HepG2 (cell line): ENCODE results near the gene MTFR1L. TPM values are rescaled to one million over a fixed set of nuclear protein-coding genes. Genes with fewer than 3 reads are reported as not detected.

ENCODE experiments used
- CHD2 ChIP-seq: IDR thresholded peaks from 2 replicates; pipeline ENCODE4 v1.6.1; 2011; ENCODE audit warnings: low read depth, low read length, improper control_type of control experiment
- DPF2 ChIP-seq: sonication (generic); formaldehyde crosslinking; IDR thresholded peaks from 2 replicates; pipeline ENCODE4 v1.4.0; 2020; ENCODE audit warnings: mild to moderate bottlenecking, low read depth, missing genetic modification reagents, borderline replicate concordance
- PITX1 ChIP-seq: sonication (generic); formaldehyde crosslinking; IDR thresholded peaks from 2 replicates; pipeline ENCODE4 v1.5.1; 2020; ENCODE audit warnings: mild to moderate bottlenecking, missing genetic modification reagents
- SUZ12 ChIP-seq: fragments of 150-350 bp; IDR thresholded peaks from 2 replicates; pipeline ENCODE4 v1.6.1; 2014; ENCODE audit warnings: low read depth, low read length
- ZNF383 ChIP-seq: sonication (generic); formaldehyde crosslinking; IDR thresholded peaks from 2 replicates; pipeline ENCODE4 v1.4.0; 2020; ENCODE audit warnings: missing genetic modification reagents, mild to moderate bottlenecking, borderline replicate concordance
- ZNF629 ChIP-seq: sonication (generic); formaldehyde crosslinking; conservative IDR thresholded peaks from 2 replicates; pipeline ENCODE4 v1.5.0; 2020; ENCODE audit warnings: missing genetic modification reagents
- polyA plus RNA-seq, 8 experiments: library from polyadenylated mRNA; depleted of rRNA in 3 of 8; stranded (reverse) in 7 of 8; unstranded in 1 of 8; fragments of >200 nt; fragmentation: Illumina TruSeq in 4 of 8; extraction: Trizol in 4 of 8; gene quantifications; 2 replicates each; pipeline versions ENCODE4 v1.2.1 to v1.2.3, GENCODE V29; 2011 to 2016; ENCODE audit warnings: low read depth in 4 of 8, missing spikeins in 1 of 8, mixed read lengths in 1 of 8; ENCODE audit not compliant: insufficient read depth in 1 of 8
- total RNA-seq, 5 experiments: library from RNA; depleted of rRNA; stranded (reverse); fragments of >200 nt; fragmentation: Illumina TruSeq; extraction: Trizol; gene quantifications; 2 replicates each; pipeline ENCODE4 v1.2.3, GENCODE V29; 2016; ENCODE audit warnings: low read depth in 1 of 5
- TF ChIP-seq, protein P1 (sequence below): sonication (generic); formaldehyde crosslinking; IDR thresholded peaks from 2 replicates; pipeline ENCODE4 v1.8.1; 2023; ENCODE audit warnings: mild to moderate bottlenecking, missing genetic modification reagents
- TF ChIP-seq, protein P2 (sequence below): sonication (generic); formaldehyde crosslinking; IDR thresholded peaks from 2 replicates; pipeline ENCODE4 v1.5.1; 2020; ENCODE audit warnings: mild to moderate bottlenecking, missing genetic modification reagents, borderline replicate concordance
- TF ChIP-seq, protein P3 (sequence below): sonication (generic); formaldehyde crosslinking; conservative IDR thresholded peaks from 2 replicates; pipeline ENCODE4 v1.4.0; 2020; ENCODE audit warnings: mild to moderate bottlenecking, missing genetic modification reagents, moderate library complexity
- TF ChIP-seq, protein P4 (sequence below): sonication (generic); formaldehyde crosslinking; IDR thresholded peaks from 2 replicates; pipeline ENCODE4 v1.4.0; 2020; ENCODE audit warnings: missing genetic modification reagents, mild to moderate bottlenecking, borderline replicate concordance
- TF ChIP-seq, protein P5 (sequence below): sonication (generic); formaldehyde crosslinking; IDR thresholded peaks from 2 replicates; pipeline ENCODE4 v1.5.1; 2020; ENCODE audit warnings: mild to moderate bottlenecking, missing genetic modification reagents, moderate library complexity

The MTFR1L gene
- total and polyA plus RNA-seq, 2 of the 13 experiments (the other 11 are each of a cell fraction or from before 2014, with no cell fraction given), result 38.0 to 55.7 TPM

DNA sequence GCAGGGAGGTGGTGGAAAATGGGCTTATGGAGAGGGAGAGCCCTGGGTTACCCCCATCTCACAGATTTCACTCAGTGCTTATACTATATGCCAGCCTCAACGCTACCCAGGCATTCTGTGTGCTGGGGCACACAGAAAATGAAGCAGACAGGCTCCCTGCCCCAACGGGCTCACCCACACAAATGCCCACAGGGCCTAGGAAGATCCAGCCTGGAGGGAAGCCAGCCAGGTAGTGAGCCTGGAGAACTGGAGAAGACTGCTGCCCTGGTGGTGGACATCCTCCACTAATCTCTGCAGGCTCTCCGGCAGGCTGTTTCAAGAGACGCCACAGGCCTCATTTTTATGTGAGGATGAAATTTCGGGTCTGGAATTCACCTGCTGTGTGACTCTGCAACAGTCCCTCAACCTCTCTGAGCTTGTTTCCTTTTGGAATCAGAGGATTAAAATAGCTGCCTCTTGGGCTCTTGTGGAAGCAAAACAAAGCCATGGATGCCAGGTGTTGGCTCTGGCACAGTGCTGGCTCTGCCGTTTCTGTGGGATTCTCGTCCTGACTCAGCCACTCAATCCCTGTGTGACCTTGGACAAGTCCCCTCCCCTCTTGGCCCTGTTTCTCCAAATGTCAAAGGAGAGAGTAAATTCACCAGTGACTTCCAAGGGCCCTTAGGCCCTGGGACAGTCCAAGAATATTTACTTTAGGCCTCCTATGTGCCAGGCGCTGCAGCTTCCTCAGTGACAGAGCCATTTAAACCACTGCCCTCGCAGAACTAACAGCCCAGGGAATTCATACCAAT lies 52.1 kb downstream of the MTFR1L start (continued):
- TF ChIP-seq, protein P1, sequence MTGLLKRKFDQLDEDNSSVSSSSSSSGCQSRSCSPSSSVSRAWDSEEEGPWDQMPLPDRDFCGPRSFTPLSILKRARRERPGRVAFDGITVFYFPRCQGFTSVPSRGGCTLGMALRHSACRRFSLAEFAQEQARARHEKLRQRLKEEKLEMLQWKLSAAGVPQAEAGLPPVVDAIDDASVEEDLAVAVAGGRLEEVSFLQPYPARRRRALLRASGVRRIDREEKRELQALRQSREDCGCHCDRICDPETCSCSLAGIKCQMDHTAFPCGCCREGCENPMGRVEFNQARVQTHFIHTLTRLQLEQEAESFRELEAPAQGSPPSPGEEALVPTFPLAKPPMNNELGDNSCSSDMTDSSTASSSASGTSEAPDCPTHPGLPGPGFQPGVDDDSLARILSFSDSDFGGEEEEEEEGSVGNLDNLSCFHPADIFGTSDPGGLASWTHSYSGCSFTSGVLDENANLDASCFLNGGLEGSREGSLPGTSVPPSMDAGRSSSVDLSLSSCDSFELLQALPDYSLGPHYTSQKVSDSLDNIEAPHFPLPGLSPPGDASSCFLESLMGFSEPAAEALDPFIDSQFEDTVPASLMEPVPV (CRISPR knock-in tag), result 0 out of 2 replicates have a peak, but pooled peaks have one; percentile 42
- no peak for TF ChIP-seq ZNF629 (CRISPR knock-in tag)
- TF ChIP-seq, protein P2, sequence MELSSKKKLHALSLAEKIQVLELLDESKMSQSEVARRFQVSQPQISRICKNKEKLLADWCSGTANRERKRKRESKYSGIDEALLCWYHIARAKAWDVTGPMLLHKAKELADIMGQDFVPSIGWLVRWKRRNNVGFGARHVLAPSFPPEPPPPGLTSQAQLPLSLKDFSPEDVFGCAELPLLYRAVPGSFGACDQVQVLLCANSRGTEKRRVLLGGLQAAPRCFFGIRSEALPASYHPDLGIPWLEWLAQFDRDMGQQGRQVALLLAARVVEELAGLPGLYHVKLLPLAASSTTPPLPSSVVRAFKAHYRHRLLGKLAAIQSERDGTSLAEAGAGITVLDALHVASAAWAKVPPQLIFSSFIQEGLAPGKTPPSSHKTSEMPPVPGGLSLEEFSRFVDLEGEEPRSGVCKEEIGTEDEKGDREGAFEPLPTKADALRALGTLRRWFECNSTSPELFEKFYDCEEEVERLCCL (CRISPR knock-in tag), result no peak
- no peak for TF ChIP-seq SUZ12
- TF ChIP-seq, protein P3, sequence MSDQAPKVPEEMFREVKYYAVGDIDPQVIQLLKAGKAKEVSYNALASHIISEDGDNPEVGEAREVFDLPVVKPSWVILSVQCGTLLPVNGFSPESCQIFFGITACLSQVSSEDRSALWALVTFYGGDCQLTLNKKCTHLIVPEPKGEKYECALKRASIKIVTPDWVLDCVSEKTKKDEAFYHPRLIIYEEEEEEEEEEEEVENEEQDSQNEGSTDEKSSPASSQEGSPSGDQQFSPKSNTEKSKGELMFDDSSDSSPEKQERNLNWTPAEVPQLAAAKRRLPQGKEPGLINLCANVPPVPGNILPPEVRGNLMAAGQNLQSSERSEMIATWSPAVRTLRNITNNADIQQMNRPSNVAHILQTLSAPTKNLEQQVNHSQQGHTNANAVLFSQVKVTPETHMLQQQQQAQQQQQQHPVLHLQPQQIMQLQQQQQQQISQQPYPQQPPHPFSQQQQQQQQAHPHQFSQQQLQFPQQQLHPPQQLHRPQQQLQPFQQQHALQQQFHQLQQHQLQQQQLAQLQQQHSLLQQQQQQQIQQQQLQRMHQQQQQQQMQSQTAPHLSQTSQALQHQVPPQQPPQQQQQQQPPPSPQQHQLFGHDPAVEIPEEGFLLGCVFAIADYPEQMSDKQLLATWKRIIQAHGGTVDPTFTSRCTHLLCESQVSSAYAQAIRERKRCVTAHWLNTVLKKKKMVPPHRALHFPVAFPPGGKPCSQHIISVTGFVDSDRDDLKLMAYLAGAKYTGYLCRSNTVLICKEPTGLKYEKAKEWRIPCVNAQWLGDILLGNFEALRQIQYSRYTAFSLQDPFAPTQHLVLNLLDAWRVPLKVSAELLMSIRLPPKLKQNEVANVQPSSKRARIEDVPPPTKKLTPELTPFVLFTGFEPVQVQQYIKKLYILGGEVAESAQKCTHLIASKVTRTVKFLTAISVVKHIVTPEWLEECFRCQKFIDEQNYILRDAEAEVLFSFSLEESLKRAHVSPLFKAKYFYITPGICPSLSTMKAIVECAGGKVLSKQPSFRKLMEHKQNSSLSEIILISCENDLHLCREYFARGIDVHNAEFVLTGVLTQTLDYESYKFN (CRISPR knock-in tag), result no peak
- TF ChIP-seq DPF2, result no peak
- TF ChIP-seq CHD2, result no peak
- TF ChIP-seq, protein P4, sequence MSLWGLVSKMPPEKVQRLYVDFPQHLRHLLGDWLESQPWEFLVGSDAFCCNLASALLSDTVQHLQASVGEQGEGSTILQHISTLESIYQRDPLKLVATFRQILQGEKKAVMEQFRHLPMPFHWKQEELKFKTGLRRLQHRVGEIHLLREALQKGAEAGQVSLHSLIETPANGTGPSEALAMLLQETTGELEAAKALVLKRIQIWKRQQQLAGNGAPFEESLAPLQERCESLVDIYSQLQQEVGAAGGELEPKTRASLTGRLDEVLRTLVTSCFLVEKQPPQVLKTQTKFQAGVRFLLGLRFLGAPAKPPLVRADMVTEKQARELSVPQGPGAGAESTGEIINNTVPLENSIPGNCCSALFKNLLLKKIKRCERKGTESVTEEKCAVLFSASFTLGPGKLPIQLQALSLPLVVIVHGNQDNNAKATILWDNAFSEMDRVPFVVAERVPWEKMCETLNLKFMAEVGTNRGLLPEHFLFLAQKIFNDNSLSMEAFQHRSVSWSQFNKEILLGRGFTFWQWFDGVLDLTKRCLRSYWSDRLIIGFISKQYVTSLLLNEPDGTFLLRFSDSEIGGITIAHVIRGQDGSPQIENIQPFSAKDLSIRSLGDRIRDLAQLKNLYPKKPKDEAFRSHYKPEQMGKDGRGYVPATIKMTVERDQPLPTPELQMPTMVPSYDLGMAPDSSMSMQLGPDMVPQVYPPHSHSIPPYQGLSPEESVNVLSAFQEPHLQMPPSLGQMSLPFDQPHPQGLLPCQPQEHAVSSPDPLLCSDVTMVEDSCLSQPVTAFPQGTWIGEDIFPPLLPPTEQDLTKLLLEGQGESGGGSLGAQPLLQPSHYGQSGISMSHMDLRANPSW (CRISPR knock-in tag), result no peak
- TF ChIP-seq ZNF383 (CRISPR knock-in tag), result no peak
- TF ChIP-seq, protein P5, sequence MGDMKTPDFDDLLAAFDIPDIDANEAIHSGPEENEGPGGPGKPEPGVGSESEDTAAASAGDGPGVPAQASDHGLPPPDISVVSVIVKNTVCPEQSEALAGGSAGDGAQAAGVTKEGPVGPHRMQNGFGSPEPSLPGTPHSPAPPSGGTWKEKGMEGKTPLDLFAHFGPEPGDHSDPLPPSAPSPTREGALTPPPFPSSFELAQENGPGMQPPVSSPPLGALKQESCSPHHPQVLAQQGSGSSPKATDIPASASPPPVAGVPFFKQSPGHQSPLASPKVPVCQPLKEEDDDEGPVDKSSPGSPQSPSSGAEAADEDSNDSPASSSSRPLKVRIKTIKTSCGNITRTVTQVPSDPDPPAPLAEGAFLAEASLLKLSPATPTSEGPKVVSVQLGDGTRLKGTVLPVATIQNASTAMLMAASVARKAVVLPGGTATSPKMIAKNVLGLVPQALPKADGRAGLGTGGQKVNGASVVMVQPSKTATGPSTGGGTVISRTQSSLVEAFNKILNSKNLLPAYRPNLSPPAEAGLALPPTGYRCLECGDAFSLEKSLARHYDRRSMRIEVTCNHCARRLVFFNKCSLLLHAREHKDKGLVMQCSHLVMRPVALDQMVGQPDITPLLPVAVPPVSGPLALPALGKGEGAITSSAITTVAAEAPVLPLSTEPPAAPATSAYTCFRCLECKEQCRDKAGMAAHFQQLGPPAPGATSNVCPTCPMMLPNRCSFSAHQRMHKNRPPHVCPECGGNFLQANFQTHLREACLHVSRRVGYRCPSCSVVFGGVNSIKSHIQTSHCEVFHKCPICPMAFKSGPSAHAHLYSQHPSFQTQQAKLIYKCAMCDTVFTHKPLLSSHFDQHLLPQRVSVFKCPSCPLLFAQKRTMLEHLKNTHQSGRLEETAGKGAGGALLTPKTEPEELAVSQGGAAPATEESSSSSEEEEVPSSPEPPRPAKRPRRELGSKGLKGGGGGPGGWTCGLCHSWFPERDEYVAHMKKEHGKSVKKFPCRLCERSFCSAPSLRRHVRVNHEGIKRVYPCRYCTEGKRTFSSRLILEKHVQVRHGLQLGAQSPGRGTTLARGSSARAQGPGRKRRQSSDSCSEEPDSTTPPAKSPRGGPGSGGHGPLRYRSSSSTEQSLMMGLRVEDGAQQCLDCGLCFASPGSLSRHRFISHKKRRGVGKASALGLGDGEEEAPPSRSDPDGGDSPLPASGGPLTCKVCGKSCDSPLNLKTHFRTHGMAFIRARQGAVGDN (CRISPR knock-in tag), result peak; percentile 47; the same call in 1 of the 2 replicates
- TF ChIP-seq PITX1, result 0 out of 2 replicates have a peak, but pooled peaks have one; percentile 27
